ENCODE data around the gene SCFD2.

DNA sequence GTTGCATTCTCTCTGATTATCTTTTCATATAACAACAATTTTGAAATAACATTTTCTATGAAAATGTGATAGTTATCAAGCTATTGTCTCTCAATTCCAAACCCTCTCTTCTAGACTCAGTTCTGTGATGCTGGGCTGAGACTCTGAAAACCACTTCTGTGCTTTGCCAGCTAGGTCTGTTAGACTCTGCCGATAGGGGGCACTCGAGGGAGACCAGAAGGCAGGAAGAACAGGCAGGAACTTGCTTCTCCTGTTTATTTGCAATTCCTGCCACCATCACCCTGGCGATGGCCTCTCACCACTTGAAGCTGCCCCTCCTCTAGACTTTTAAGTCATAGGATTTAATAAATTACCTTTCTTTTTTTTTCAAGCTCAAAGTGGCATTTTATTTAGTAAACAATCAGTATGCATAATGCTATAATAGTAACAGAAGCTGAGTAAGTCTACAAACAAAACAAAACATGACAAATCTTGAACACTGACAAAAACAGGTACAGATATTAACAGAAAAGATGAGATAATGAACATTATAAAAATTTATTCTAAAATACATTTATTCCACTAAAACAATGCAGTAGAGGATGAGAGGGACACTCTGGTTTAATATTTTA lies 454.1 kb downstream of the SCFD2 start:
- TF ChIP-seq, protein P1, sequence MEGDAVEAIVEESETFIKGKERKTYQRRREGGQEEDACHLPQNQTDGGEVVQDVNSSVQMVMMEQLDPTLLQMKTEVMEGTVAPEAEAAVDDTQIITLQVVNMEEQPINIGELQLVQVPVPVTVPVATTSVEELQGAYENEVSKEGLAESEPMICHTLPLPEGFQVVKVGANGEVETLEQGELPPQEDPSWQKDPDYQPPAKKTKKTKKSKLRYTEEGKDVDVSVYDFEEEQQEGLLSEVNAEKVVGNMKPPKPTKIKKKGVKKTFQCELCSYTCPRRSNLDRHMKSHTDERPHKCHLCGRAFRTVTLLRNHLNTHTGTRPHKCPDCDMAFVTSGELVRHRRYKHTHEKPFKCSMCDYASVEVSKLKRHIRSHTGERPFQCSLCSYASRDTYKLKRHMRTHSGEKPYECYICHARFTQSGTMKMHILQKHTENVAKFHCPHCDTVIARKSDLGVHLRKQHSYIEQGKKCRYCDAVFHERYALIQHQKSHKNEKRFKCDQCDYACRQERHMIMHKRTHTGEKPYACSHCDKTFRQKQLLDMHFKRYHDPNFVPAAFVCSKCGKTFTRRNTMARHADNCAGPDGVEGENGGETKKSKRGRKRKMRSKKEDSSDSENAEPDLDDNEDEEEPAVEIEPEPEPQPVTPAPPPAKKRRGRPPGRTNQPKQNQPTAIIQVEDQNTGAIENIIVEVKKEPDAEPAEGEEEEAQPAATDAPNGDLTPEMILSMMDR (IDR thresholded peaks at IDR 0.05): peak; percentile 50 to 71 (median 59)
- no peak for TF ChIP-seq EP300 (IDR thresholded peaks at IDR 0.05; ENCODE audit: low read depth)
- TF ChIP-seq POLR2AphosphoS5 (IDR thresholded peaks at IDR 0.05): no peak
